ENCODE data around the gene SDS.

GRCh38 chr12:113359133-113359938 is 44.4 kb downstream of the SDS start:
- TF ChIP-seq GATA2 (IDR thresholded peaks at IDR 0.05; ENCODE audit: low read depth, low read length): no peak
- no peak for TF ChIP-seq GATA3 (IDR thresholded peaks at IDR 0.05; ENCODE audit: low read depth, low read length)

Data from SH-SY5Y (cell line).